IPS-18a (cell line): ENCODE results near the gene PLCB4.

Experiments used
- H3K27ac ChIP-seq: one replicate; pipeline ENCODE4 v1.5.1; 2013; ENCODE audit warnings: low read length
- H3K27me3 ChIP-seq: one replicate; pipeline ENCODE4 v1.6.1; 2013; ENCODE audit warnings: mild to moderate bottlenecking, low read length; ENCODE audit not compliant: control insufficient read depth, insufficient read depth
- H3K36me3 ChIP-seq: one replicate; pipeline ENCODE4 v1.6.1; 2013; ENCODE audit warnings: low read depth, low read length; ENCODE audit not compliant: control insufficient read depth
- H3K4me1 ChIP-seq: one replicate; pipeline ENCODE4 v1.6.1; 2013; ENCODE audit warnings: low read depth, low read length; ENCODE audit not compliant: control insufficient read depth
- H3K4me3 ChIP-seq: one replicate; pipeline ENCODE4 v1.5.1; 2013; ENCODE audit warnings: low read length
- H3K9ac ChIP-seq: one replicate; pipeline ENCODE4 v1.6.1; 2013; ENCODE audit warnings: mild to moderate bottlenecking, low read length, moderate library complexity
- H3K9me3 ChIP-seq: one replicate; pipeline ENCODE4 v1.6.1; 2013; ENCODE audit warnings: low read depth, low read length; ENCODE audit not compliant: control insufficient read depth

Gene PLCB4

GRCh38 chr20:9520086-9520485 is 451.2 kb downstream of the PLCB4 start:
- H3K9ac ChIP-seq: no peak overlapping the region
- no peak overlapping the region for H3K4me3 ChIP-seq
- peaks cover 58% of the 10 kb centered on the region for H3K27me3 ChIP-seq
- no peak overlapping the region for H3K27ac ChIP-seq
- H3K4me1 ChIP-seq: peaks cover 49% of the 10 kb centered on the region
- H3K9me3 ChIP-seq: no peaks in the 10 kb centered on the region
- no peaks in the 10 kb centered on the region for H3K36me3 ChIP-seq

GRCh38 chr20:9523636-9524035 is 454.7 kb downstream of the PLCB4 start:
- Histone ChIP-seq H3K9ac (no peak overlapping the region), H3K4me3 (no peak overlapping the region), H3K27ac (no peak overlapping the region), H3K36me3 (no peaks in the 10 kb centered on the region), H3K27me3 (peaks cover 22% of the 10 kb centered on the region), H3K9me3 (no peaks in the 10 kb centered on the region), H3K4me1 (peaks cover 25% of the 10 kb centered on the region)
